Immature natural killer cell (primary cell): ENCODE data around the gene BEX2. TPM values are rescaled to one million over a fixed set of nuclear protein-coding genes. Genes with fewer than 3 reads are reported as not detected.
"Not testable (repeated sequence)": the region's sequence is repeated elsewhere in the genome, so short reads cannot be mapped to it uniquely, and the experiment has no call there.

Source experiments
- DNase-seq, 3 donors: peaks; one replicate each; pipeline ENCODE4 v3.0.0; 2022; ENCODE audit warnings: mixed read lengths in 1 of 3
- H3K27ac Mint-ChIP-seq, 6 donors: one replicate each; pipeline ENCODE4 v1.8.0; 2020; ENCODE audit warnings: mixed read lengths in 6 of 6, mild to moderate bottlenecking in 5 of 6, inconsistent platforms in 4 of 6, moderate library complexity in 3 of 6
- H3K27me3 Mint-ChIP-seq, 3 donors: one replicate each; pipeline ENCODE4 v1.8.0; 2020 to 2021; ENCODE audit warnings: low read depth in 3 of 3, mild to moderate bottlenecking in 3 of 3, mixed read lengths in 3 of 3, moderate library complexity in 3 of 3, inconsistent platforms in 1 of 3
- H3K36me3 Mint-ChIP-seq, 3 donors: one replicate each; pipeline ENCODE4 v1.8.0; 2020; ENCODE audit warnings: mixed read lengths in 3 of 3, inconsistent platforms in 2 of 3, mild to moderate bottlenecking in 2 of 3
- H3K4me1 Mint-ChIP-seq, 2 donors: one replicate each; pipeline ENCODE4 v1.8.0; 2020; ENCODE audit warnings: inconsistent platforms in 2 of 2, mild to moderate bottlenecking in 2 of 2, mixed read lengths in 2 of 2, moderate library complexity in 1 of 2
- H3K4me3 Mint-ChIP-seq, 5 donors: one replicate each; pipeline ENCODE4 v1.8.0; 2020; ENCODE audit warnings: mild to moderate bottlenecking in 5 of 5, mixed read lengths in 5 of 5, inconsistent platforms in 3 of 5, moderate library complexity in 3 of 5
- H3K9me3 Mint-ChIP-seq, 6 donors: one replicate each; pipeline ENCODE4 v1.8.0; 2020; ENCODE audit warnings: mild to moderate bottlenecking in 6 of 6, mixed read lengths in 6 of 6, inconsistent platforms in 4 of 6, moderate library complexity in 3 of 6
- polyA plus RNA-seq, 3 donors: library from polyadenylated mRNA; unstranded; fragments of 300-500 nt; fragmentation: Illumina TruSeq; gene quantifications; one replicate each; pipeline ENCODE4 v1.2.3, GENCODE V29; 2021

Gene BEX2
- polyA plus RNA-seq, 3 donors from 2014 or later: 37.5 to 59.6 (median 38.2) TPM

GRCh38 chrX:103309860-103310554 lies 783 bp downstream of the BEX2 start:
- Mint-ChIP-seq H3K27me3 (peaks cover 6 to 14% (median 13%) of the 10 kb centered on the region in 3 donors), H3K36me3 (peaks cover 0 to 3% (median 3%) of the 10 kb centered on the region in 3 donors), H3K27ac (peak overlapping the region in 2 of 6 donors; percentile 7 to 64), H3K9me3 (peaks cover 0 to 2% (median 0%) of the 10 kb centered on the region in 6 donors), H3K4me3 (peak overlapping the region; percentile 32 to 63 (median 51)), H3K4me1 (peaks cover 0 to 7% of the 10 kb centered on the region in 2 donors)
- DNase-seq: peak; percentile 1 to 7 (median 2)

DNA sequence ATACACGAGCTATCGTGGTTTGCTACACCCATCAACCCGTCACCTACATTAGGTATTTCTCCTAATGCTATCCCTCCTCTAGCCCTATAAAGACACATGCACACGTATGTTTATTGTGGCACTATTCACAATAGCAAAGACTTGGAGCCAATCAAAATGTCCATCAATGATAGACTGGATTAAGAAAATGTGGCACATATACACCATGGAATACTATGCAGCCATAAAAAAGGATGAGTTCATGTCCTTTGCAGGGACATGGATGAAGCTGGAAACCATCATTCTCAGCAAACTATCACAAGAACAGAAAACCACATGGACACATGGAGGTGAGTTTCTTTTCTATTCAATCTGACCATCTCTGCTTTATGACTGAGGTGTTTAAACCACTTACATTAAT lies 5.1 kb downstream of the BEX2 start:
- H3K27ac Mint-ChIP-seq, H3K4me1 Mint-ChIP-seq, H3K27me3 Mint-ChIP-seq, H3K36me3 Mint-ChIP-seq, DNase-seq, H3K4me3 Mint-ChIP-seq, H3K9me3 Mint-ChIP-seq: not testable (repeated sequence)

- DNase-seq: no peak
- no peaks in the 10 kb centered on the region for H3K4me1 Mint-ChIP-seq
- H3K27ac Mint-ChIP-seq: no peak overlapping the region
- peaks cover 0 to 3% (median 2%) of the 10 kb centered on the region in 3 donors for H3K36me3 Mint-ChIP-seq
- peaks cover 0 to 9% (median 2%) of the 10 kb centered on the region in 3 donors for H3K27me3 Mint-ChIP-seq
- peaks cover 0 to 2% (median 0%) of the 10 kb centered on the region in 6 donors for H3K9me3 Mint-ChIP-seq
- no peak overlapping the region for H3K4me3 Mint-ChIP-seq
Measured at GRCh38 chrX:103304705-103305104, 6.1 kb downstream of the BEX2 start.

DNA sequence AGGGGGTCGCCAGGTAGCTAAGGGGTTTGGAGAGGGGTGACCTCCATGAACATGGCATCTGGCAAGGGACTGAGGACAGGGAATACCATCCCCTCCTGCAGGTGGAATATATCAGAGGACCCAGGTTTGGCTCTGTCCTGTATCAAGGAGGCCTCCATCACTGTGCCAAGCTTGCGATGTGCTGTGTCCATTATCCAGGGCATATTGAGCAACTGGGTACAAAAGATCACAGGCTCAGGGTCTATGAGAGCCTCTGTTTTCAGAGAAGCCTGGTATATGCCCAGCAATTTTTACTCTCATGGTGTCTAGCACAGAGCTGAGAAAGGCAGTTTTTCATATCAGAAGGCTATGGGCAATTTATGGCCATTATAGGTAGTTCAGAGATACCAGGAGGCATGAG lies 17.7 kb downstream of the BEX2 start:
- peaks cover 0 to 22% (median 0%) of the 10 kb centered on the region in 3 donors for H3K27me3 Mint-ChIP-seq
- peaks cover 0 to 6% (median 2%) of the 10 kb centered on the region in 6 donors for H3K9me3 Mint-ChIP-seq
- H3K27ac Mint-ChIP-seq: no peak overlapping the region
- H3K36me3 Mint-ChIP-seq: no peaks in the 10 kb centered on the region
- no peak for DNase-seq
- H3K4me1 Mint-ChIP-seq: no peaks in the 10 kb centered on the region
- H3K4me3 Mint-ChIP-seq: no peak overlapping the region

GRCh38 chrX:103279624-103280023 lies 31.2 kb downstream of the BEX2 start:
- H3K4me3 Mint-ChIP-seq: no peak overlapping the region
- H3K27me3 Mint-ChIP-seq: peaks cover 9 to 38% (median 13%) of the 10 kb centered on the region in 3 donors
- no peak for DNase-seq
- peaks cover 0 to 3% (median 3%) of the 10 kb centered on the region in 3 donors for H3K36me3 Mint-ChIP-seq
- no peaks in the 10 kb centered on the region for H3K9me3 Mint-ChIP-seq
- H3K4me1 Mint-ChIP-seq: peaks cover 3 to 6% of the 10 kb centered on the region in 2 donors
- no peak overlapping the region for H3K27ac Mint-ChIP-seq

DNA sequence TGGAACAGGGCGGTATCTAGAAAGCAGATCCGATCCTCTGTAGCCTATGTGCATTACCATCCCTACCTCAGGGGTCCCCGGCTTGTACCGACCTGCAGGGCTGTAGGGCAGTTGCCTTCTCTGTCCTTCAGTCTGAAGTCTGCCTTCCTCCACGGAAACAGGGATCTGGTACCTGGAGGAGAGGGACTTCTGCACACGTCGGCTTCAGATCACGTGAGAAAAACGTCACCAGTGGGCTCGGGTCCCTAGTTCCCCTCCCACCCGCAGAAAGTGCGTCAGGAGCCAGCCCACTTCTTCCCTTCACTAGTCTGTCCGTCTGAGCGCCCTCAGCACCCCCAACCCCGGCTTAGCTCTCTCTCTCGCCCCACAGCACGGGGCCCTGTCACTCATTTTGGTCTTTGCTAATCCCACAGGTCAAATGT lies 34.2 kb downstream of the BEX2 start, which contains the start of gene TCEAL5:
TCEAL5 (minus strand) TSS at position 170 of the 422 bp plus-strand sequence. CDS start 2,187 bp downstream, outside the sequence.
- H3K27me3 Mint-ChIP-seq: peaks cover 7 to 37% (median 10%) of the 10 kb centered on the region in 3 donors
- H3K4me3 Mint-ChIP-seq: peak within 1 kb of the TSS in 3 of 5 donors; percentile 15 to 58 (median 17)
- H3K36me3 Mint-ChIP-seq: peaks cover 0 to 3% (median 3%) of the 10 kb centered on the region in 3 donors
- H3K9me3 Mint-ChIP-seq: no peaks in the 10 kb centered on the region
- DNase-seq: no peak
- H3K27ac Mint-ChIP-seq: no peak within 1 kb of the TSS
- peaks cover 3 to 6% of the 10 kb centered on the region in 2 donors for H3K4me1 Mint-ChIP-seq

DNA sequence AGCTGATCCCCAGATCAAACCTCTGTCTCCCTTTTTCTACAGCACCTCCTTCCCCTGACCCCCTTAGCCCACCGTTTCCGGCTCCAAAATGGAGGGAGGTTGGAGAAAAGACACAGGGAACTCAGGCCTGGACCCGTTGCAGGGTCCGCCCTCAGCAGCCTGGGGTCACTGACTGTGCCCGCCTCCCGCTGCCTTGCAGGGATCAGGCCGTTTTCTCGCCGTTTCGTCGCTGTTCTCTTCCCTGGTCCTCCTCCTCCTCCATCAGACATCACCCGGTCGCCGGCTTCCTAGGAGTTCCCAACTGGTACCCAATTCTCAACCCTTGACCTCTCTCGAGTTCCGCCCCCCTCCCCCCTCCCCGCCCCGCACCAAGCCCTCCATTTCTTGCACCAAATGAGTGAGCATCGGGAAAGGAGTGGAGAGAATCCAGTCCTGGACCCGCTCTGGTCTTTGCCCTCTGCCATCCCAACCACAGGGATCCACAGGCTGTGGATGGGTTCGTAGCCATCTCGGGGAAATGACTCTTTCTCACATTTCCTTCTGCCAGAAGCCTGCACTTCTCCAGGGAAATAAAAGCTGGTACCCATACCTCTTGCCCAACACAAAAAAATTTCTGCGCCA lies 34.7 kb downstream of the BEX2 start:
- H3K27me3 Mint-ChIP-seq: peaks cover 7 to 37% (median 10%) of the 10 kb centered on the region in 3 donors
- no peaks in the 10 kb centered on the region for H3K9me3 Mint-ChIP-seq
- no peak overlapping the region for H3K27ac Mint-ChIP-seq
- no peak for DNase-seq
- H3K4me1 Mint-ChIP-seq: peaks cover 3 to 6% of the 10 kb centered on the region in 2 donors
- H3K4me3 Mint-ChIP-seq: peak overlapping the region in 1 of 5 donors; percentile 17
- H3K36me3 Mint-ChIP-seq: peaks cover 0 to 3% (median 3%) of the 10 kb centered on the region in 3 donors

GRCh38 chrX:103274284-103274683 lies 36.5 kb downstream of the BEX2 start:
- no peak overlapping the region for H3K27ac Mint-ChIP-seq
- H3K27me3 Mint-ChIP-seq: peaks cover 3 to 37% (median 5%) of the 10 kb centered on the region in 3 donors
- DNase-seq: no peak
- H3K9me3 Mint-ChIP-seq: no peaks in the 10 kb centered on the region
- no peak overlapping the region for H3K4me3 Mint-ChIP-seq
- H3K36me3 Mint-ChIP-seq: peaks cover 0 to 3% (median 3%) of the 10 kb centered on the region in 3 donors
- H3K4me1 Mint-ChIP-seq: peaks cover 3 to 6% of the 10 kb centered on the region in 2 donors

Other genes starting within 250 kb of the BEX2 start
- gene BEX1, start 246.8 kb downstream of the BEX2 start, polyA plus RNA-seq: not detected
- gene NXF3, start 217.8 kb downstream of the BEX2 start, polyA plus RNA-seq: not detected
- 100 to 1,000 TPM in 1 of 3 donors, 10 to 100 TPM in 2; 74.6 to 123 (median 96.6) TPM for gene BEX4, start 95.9 kb downstream of the BEX2 start, polyA plus RNA-seq
- 100 to 1,000 TPM in 2 of 3 donors, 10 to 100 TPM in 1; 85.7 to 118 (median 105) TPM for gene TCEAL8, start 55.8 kb downstream of the BEX2 start, polyA plus RNA-seq
- not detected for gene TCEAL5, start 34.2 kb downstream of the BEX2 start, polyA plus RNA-seq
- not detected for gene TCEAL7, start 19.2 kb upstream of the BEX2 start, polyA plus RNA-seq
- gene TCEAL9, start 45.5 kb upstream of the BEX2 start, polyA plus RNA-seq: 1 to 10 TPM in 1 of 3 donors, under 1 TPM in 1, not detected in 1; 0.79 to 3.2 TPM
- 1 to 10 TPM; 8.1 to 9.8 (median 9.7) TPM for gene BEX3, start 65.5 kb upstream of the BEX2 start, polyA plus RNA-seq
- gene RAB40A, start 208.5 kb upstream of the BEX2 start, polyA plus RNA-seq: not detected